Prostate gland (tissue), 2 donors: ENCODE data around the gene CRELD1. TPM values are rescaled to one million over a fixed set of nuclear protein-coding genes. Genes with fewer than 3 reads are reported as not detected.

Source experiments
- DNase-seq: peaks from one replicate; pipeline ENCODE4 v3.0.0-alpha.2; 2019; ENCODE audit warnings: low spot score
- H3K27ac ChIP-seq, 2 donors: fragments of 200-600 bp; sonication (generic); 2 replicates each; pipeline ENCODE4 v1.5.1; 2017 to 2019
- H3K27me3 ChIP-seq: fragments of 200-600 bp; sonication (generic); replicated peaks from 2 replicates; pipeline ENCODE4 v1.5.1; 2019; ENCODE audit not compliant: insufficient read depth
- H3K36me3 ChIP-seq, 2 donors: fragments of 200-600 bp; sonication (generic); 1 replicate in 1 of 2; 2 replicates in 1 of 2; pipeline versions ENCODE4 v1.5.1 to v1.8.1; 2017 to 2019
- H3K4me1 ChIP-seq: fragments of 200-600 bp; sonication (generic); replicated peaks from 2 replicates; pipeline ENCODE4 v1.5.1; 2019
- H3K4me3 ChIP-seq, 2 donors: fragments of 200-600 bp; sonication (generic); 2 replicates each; pipeline ENCODE4 v1.5.1; 2017 to 2019
- H3K9me3 ChIP-seq: fragments of 200-600 bp; sonication (generic); 2 replicates; pipeline ENCODE4 v1.5.1; 2017
- POLR2A ChIP-seq: fragments of 450-650 bp; IDR thresholded peaks from one replicate; pipeline ENCODE4 v1.6.1; 2016; ENCODE audit warnings: antibody characterized with exemption, mild to moderate bottlenecking
- POLR2AphosphoS5 ChIP-seq: sonication (generic); formaldehyde crosslinking; IDR thresholded peaks from one replicate; pipeline ENCODE4 v1.6.1; 2017; ENCODE audit warnings: antibody characterized with exemption
- WGBS: methylation state at CpG from one replicate; pipeline ENCODE4 v1.1.5; 2018; 5-methylcytosine and 5-hydroxymethylcytosine counted together
- intact Hi-C: fragments of 100-400 bp; cut with DNase I; formaldehyde crosslinking; loops from one replicate; pipeline ENCODE4 v1.14.2; 2022
- total RNA-seq, 2 donors: library from RNA; depleted of rRNA; stranded (reverse); fragments of >200 nt; gene quantifications; one replicate each; pipeline ENCODE4 v1.1.0, GENCODE V29; 2016
- TF ChIP-seq, protein P1 (sequence below), 4 experiments: fragments of 200-600 bp in 2 of 4; fragments of 450-650 bp in 2 of 4; sonication (generic) in 2 of 4; IDR thresholded peaks; 1 replicate in 3 of 4; 2 replicates in 1 of 4; pipeline ENCODE4 v1.5.1; 2016 to 2019; ENCODE audit warnings: antibody characterized with exemption in 4 of 4, mild to moderate bottlenecking in 2 of 4, moderate library complexity in 2 of 4

Gene CRELD1
- total RNA-seq, 2 donors from 2014 or later: 46.9 to 64.9 TPM

DNA sequence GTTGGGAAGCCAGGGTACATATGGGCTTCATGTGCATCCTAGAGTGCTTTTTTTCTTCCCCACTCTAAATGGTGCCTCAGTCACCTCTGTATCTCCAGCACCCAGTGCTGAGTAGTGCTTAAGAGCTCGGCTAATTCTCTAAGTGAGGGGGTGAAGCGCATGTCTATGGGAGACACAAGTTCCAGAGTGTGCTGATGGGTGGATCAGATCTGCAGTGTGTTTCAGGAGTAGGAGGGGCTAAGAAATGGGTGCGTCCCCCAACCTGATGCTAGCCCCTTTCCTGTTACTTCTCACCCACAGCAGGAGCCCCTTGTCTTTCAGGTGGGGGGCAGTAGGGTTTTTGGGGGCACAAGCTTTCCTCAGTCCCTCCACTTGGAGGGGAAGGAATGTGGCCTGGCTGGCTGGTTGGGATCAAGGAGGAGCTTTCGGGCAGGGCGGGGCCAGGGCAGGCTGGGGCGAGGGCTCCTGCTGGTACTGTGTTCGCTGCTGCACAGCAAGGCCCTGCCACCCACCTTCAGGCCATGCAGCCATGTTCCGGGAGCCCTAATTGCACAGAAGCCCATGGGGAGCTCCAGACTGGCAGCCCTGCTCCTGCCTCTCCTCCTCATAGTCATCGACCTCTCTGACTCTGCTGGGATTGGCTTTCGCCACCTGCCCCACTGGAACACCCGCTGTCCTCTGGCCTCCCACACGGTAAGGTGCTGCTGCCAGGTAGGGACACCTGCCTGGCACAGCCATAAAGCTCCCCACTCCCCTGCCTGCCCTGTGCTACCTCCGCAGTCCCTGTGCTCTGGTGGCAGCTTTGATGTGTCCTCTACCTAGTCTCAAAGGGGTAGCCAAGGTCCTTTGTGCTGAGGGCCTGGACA, 31.0 kb upstream of the CRELD1 start, which contains the start of gene IL17RE:
IL17RE (plus strand) TSS at position 477 of the 866 bp plus-strand sequence; CDS start at position 562, 85 bp downstream.
- intact Hi-C loops: no loop called here
- TF ChIP-seq, protein P1, sequence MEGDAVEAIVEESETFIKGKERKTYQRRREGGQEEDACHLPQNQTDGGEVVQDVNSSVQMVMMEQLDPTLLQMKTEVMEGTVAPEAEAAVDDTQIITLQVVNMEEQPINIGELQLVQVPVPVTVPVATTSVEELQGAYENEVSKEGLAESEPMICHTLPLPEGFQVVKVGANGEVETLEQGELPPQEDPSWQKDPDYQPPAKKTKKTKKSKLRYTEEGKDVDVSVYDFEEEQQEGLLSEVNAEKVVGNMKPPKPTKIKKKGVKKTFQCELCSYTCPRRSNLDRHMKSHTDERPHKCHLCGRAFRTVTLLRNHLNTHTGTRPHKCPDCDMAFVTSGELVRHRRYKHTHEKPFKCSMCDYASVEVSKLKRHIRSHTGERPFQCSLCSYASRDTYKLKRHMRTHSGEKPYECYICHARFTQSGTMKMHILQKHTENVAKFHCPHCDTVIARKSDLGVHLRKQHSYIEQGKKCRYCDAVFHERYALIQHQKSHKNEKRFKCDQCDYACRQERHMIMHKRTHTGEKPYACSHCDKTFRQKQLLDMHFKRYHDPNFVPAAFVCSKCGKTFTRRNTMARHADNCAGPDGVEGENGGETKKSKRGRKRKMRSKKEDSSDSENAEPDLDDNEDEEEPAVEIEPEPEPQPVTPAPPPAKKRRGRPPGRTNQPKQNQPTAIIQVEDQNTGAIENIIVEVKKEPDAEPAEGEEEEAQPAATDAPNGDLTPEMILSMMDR (IDR thresholded peaks at IDR 0.05): no peak
- no peak for TF ChIP-seq POLR2AphosphoS5
- TF ChIP-seq POLR2A: peak; percentile 52
- Histone ChIP-seq H3K36me3 (no peaks in the 10 kb centered on the region), H3K9me3 (no peaks in the 10 kb centered on the region), H3K27me3 (no peaks in the 10 kb centered on the region), H3K27ac (peak within 1 kb of the TSS; percentile 47 to 70), H3K4me3 (peak within 1 kb of the TSS; percentile 22 to 28), H3K4me1 (no peaks in the 10 kb centered on the region)
- 16% methylated on average over 13 of the region's 13 CpGs for WGBS
- peak; percentile 66 for DNase-seq

DNA sequence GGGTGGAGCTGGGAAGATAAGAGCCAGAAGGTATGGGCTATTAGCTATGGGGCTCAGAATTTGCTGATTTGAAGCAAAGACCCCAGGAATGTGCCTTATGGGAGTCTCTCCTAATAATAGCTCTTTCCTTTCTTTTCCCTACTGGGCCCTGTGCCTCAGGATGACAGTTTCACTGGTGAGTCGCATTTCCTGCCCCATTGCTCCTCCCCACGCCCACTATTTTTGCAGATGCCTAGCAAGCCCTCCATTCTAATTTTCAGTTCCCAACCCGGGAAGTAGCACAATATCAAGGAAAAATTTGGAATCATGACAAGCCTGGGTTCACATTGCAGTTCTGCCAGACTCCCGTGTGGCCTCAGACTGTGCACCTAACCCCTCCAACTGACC, 30.4 kb upstream of the CRELD1 start:
- Histone ChIP-seq H3K27ac (peak overlapping the region; percentile 47 to 70), H3K36me3 (no peaks in the 10 kb centered on the region), H3K4me3 (peak overlapping the region; percentile 22 to 28), H3K9me3 (no peaks in the 10 kb centered on the region), H3K4me1 (no peaks in the 10 kb centered on the region), H3K27me3 (no peaks in the 10 kb centered on the region)
- 19% methylated on average over 4 of the region's 4 CpGs for WGBS
- TF ChIP-seq POLR2AphosphoS5 (no peak), POLR2A (no peak)
- TF ChIP-seq, protein P1 (IDR thresholded peaks at IDR 0.05): no peak
- DNase-seq: no peak
- intact Hi-C loops: no loop called here

DNA sequence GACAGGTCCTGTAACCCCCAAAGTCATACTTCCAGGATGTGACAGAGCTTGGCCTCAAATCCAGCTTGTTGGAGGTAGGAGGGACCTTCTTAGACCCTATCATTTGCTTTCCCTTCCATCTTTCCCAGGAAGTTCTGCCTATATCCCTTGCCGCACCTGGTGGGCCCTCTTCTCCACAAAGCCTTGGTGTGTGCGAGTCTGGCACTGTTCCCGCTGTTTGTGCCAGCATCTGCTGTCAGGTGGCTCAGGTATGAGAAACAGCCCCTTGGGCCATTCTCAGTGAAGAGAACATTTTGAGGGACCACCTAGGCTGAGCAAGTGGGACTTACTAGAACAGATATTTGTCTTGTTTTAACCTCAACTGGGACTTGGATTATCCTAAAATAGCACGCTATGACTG, 29.7 kb upstream of the CRELD1 start:
- H3K9me3 ChIP-seq: no peaks in the 10 kb centered on the region
- H3K4me1 ChIP-seq: no peaks in the 10 kb centered on the region
- intact Hi-C loops: no loop called here
- DNase-seq: no peak
- TF ChIP-seq, protein P1 (IDR thresholded peaks at IDR 0.05): no peak
- TF ChIP-seq POLR2A: no peak
- no peak for TF ChIP-seq POLR2AphosphoS5
- H3K4me3 ChIP-seq: no peak overlapping the region
- no peaks in the 10 kb centered on the region for H3K36me3 ChIP-seq
- peak overlapping the region in 1 of 2 donors; percentile 70 for H3K27ac ChIP-seq
- H3K27me3 ChIP-seq: no peaks in the 10 kb centered on the region
- 64% methylated on average over 4 of the region's 4 CpGs for WGBS

DNA sequence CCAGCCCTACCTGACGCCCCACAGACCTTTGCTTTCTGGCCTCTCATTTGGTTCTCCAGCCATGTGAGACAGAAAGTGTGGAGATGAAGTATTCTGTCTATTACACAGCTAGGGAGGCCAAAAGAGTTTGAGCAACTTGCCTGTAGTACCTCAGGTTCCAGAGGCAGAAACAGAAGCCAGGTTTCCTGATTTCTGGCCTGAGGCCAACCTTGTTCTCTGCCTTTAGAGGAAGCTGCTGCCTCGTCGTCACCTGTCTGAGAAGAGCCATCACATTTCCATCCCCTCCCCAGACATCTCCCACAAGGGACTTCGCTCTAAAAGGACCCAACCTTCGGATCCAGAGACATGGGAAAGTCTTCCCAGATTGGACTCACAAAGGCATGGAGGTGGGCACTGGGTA, 27.2 kb upstream of the CRELD1 start:
- no peaks in the 10 kb centered on the region for H3K27me3 ChIP-seq
- no peak overlapping the region for H3K27ac ChIP-seq
- no peaks in the 10 kb centered on the region for H3K4me1 ChIP-seq
- TF ChIP-seq POLR2A (no peak), POLR2AphosphoS5 (no peak)
- TF ChIP-seq, protein P1 (IDR thresholded peaks at IDR 0.05): no peak
- H3K36me3 ChIP-seq: no peaks in the 10 kb centered on the region
- WGBS: 87% methylated on average over 5 of the region's 5 CpGs
- no peaks in the 10 kb centered on the region for H3K9me3 ChIP-seq
- intact Hi-C loops: no loop called here
- no peak for DNase-seq
- no peak overlapping the region for H3K4me3 ChIP-seq

DNA sequence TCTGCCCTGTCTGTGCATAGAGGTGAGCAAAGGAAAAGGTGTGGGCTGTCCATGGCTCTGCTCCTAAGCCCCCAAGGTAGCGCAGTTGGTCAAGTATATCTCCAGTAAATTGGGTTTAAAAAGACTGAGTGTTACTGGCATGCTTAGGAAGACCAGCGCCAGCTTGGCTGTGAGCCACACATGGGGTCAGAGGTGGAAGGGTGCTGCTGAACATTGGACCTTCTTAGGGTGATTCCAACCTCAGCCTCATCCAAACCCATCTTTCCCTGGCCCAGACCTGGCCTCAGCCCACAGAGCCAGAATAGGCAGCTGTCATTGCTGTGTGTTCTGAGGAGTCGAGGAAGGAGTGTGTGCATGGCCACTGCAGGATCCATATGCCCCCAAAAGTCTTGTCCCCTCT, 25.3 kb upstream of the CRELD1 start:
- Histone ChIP-seq H3K4me3 (no peak overlapping the region), H3K27ac (no peak overlapping the region), H3K4me1 (no peaks in the 10 kb centered on the region), H3K36me3 (no peaks in the 10 kb centered on the region), H3K27me3 (no peaks in the 10 kb centered on the region), H3K9me3 (no peaks in the 10 kb centered on the region)
- intact Hi-C loops: no loop called here
- TF ChIP-seq POLR2A (no peak), POLR2AphosphoS5 (no peak)
- TF ChIP-seq, protein P1 (IDR thresholded peaks at IDR 0.05): no peak
- no peak for DNase-seq
- WGBS: 100% methylated on average over 3 of the region's 3 CpGs
